Epithelial cell of prostate (primary cell): Measurements from ENCODE around the gene GMCL2.
"Not testable (repeated sequence)": the region's sequence is repeated elsewhere in the genome, so short reads cannot be mapped to it uniquely, and the experiment has no call there.

ENCODE experiments used
- DNase-seq: peaks from one replicate; pipeline ENCODE4 v3.0.0-alpha.2; 2011; ENCODE audit warnings: low read depth, low spot score
- H3K27ac ChIP-seq: fragments of 450-650 bp; 2 replicates; pipeline ENCODE4 v1.5.1; 2017; ENCODE audit warnings: mild to moderate bottlenecking

GMCL2 gene

GRCh38 chr5:178207917-178208280 is 20.7 kb upstream of the GMCL2 start:
- H3K27ac ChIP-seq: peak overlapping the region; percentile 82
- no peak for DNase-seq

- peak overlapping the region; percentile 82 for H3K27ac ChIP-seq
- peak; percentile 44 for DNase-seq
These were observed 20.2 kb upstream of the GMCL2 start for GRCh38 chr5:178207183-178207916.

GRCh38 chr5:178206166-178207101 is 19.3 kb upstream of the GMCL2 start:
- DNase-seq: no peak
- peak overlapping the region; percentile 82 for H3K27ac ChIP-seq

- no peak for DNase-seq
- H3K27ac ChIP-seq: peak overlapping the region; percentile 82
These were observed 18.5 kb upstream of the GMCL2 start for GRCh38 chr5:178205749-178206047.

GRCh38 chr5:178204935-178205748 is 18.0 kb upstream of the GMCL2 start:
- DNase-seq: no peak

GRCh38 chr5:178204182-178204934 is 17.2 kb upstream of the GMCL2 start, which contains the start of gene HNRNPAB:
Gene HNRNPAB, plus strand, starts transcription at chr5:178204533. Its CDS starts 305 bp downstream, at chr5:178204838.
- peak within 1 kb of the TSS; percentile 82 for H3K27ac ChIP-seq
- peak; percentile 87 for DNase-seq

More at GRCh38 chr5:178204935-178205748, 18.0 kb upstream of the GMCL2 start:
- H3K27ac ChIP-seq: peak overlapping the region; percentile 82

- DNase-seq: no peak
- H3K27ac ChIP-seq: peak overlapping the region; percentile 82
These were observed 16.6 kb upstream of the GMCL2 start for GRCh38 chr5:178203670-178204181.

- DNase-seq: no peak
- H3K27ac ChIP-seq: no peak overlapping the region
These were observed 15.4 kb upstream of the GMCL2 start for GRCh38 chr5:178202541-178202940.

- no peak overlapping the region for H3K27ac ChIP-seq
- DNase-seq: no peak
These were observed 14.7 kb upstream of the GMCL2 start for GRCh38 chr5:178201927-178202235.

- DNase-seq: no peak
These were observed 14.2 kb upstream of the GMCL2 start for GRCh38 chr5:178201221-178201926.

GRCh38 chr5:178199581-178200434 is 12.6 kb upstream of the GMCL2 start:
- DNase-seq: peak; percentile 44
- no peak overlapping the region for H3K27ac ChIP-seq

More at GRCh38 chr5:178201221-178201926, 14.2 kb upstream of the GMCL2 start:
- H3K27ac ChIP-seq: no peak overlapping the region

- no peak for DNase-seq
- H3K27ac ChIP-seq: no peak overlapping the region
These were observed 11.5 kb upstream of the GMCL2 start for GRCh38 chr5:178198706-178199105.

- DNase-seq, H3K27ac ChIP-seq: not testable (repeated sequence)
These were observed 11.0 kb upstream of the GMCL2 start for GRCh38 chr5:178198151-178198550.

GRCh38 chr5:178196986-178197385 is 9.8 kb upstream of the GMCL2 start:
- no peak for DNase-seq
- H3K27ac ChIP-seq: no peak overlapping the region

GRCh38 chr5:178196281-178196812 is 9.2 kb upstream of the GMCL2 start:
- H3K27ac ChIP-seq: no peak overlapping the region
- no peak for DNase-seq

- no peak overlapping the region for H3K27ac ChIP-seq
- DNase-seq: no peak
These were observed 6.9 kb upstream of the GMCL2 start for GRCh38 chr5:178194026-178194425.

GRCh38 chr5:178193251-178193809 is 6.2 kb upstream of the GMCL2 start:
- H3K27ac ChIP-seq: no peak overlapping the region
- DNase-seq: no peak

GRCh38 chr5:178192787-178193186 is 5.6 kb upstream of the GMCL2 start:
- H3K27ac ChIP-seq: no peak overlapping the region
- no peak for DNase-seq
